T-cell (primary cell): ENCODE results near the gene CNOT4. TPM values are rescaled to one million over a fixed set of nuclear protein-coding genes. Genes with fewer than 3 reads are reported as not detected.
"Not testable (repeated sequence)": the region's sequence is repeated elsewhere in the genome, so short reads cannot be mapped to it uniquely, and the experiment has no call there.

ENCODE experiments used
- ATAC-seq, 4 experiments: fragments of 200-7000 bp in 3 of 4; fragments of 150-1000 bp in 1 of 4; cut with Tn5 transposase; replicated peaks in 1 of 4; 1 replicate in 3 of 4; 2 replicates in 1 of 4; pipeline ENCODE4 v1.10.0; 2021; ENCODE audit warnings: moderate library complexity in 3 of 4, mild to moderate bottlenecking in 2 of 4, moderate number of reproducible peaks in 1 of 4
- CTCF ChIA-PET, 2 donors: fragments of 300-600 bp; sonication (Branson Sonifier 250); formaldehyde crosslinking; loops; one replicate each; lab custom pipeline; 2022; ENCODE audit warnings: antibody characterized with exemption in 2 of 2; lab: Charles Lee
- POLR2A ChIA-PET, 2 donors: fragments of 300-600 bp; sonication (Branson Sonifier 250); formaldehyde crosslinking; loops; one replicate each; lab custom pipeline; 2022; ENCODE audit warnings: antibody characterized with exemption in 2 of 2; lab: Charles Lee
- DNase-seq, 35 experiments: peaks; one replicate each; pipeline versions ENCODE4 v3.0.0 to v3.0.0-alpha.2; 2013 to 2023
- H3K27ac ChIP-seq: one replicate; pipeline ENCODE4 v1.5.1; 2013; ENCODE audit warnings: low read length
- H3K27me3 ChIP-seq, 2 experiments: replicated peaks in 1 of 2; 1 replicate in 1 of 2; 2 replicates in 1 of 2; pipeline versions ENCODE4 v1.6.1 to v1.7.0; 2013; ENCODE audit warnings: low read length in 1 of 2, mixed read lengths in 1 of 2; ENCODE audit not compliant: control insufficient read depth in 2 of 2, insufficient read depth in 2 of 2; ENCODE audit errors: extremely low read depth in 1 of 2
- H3K36me3 ChIP-seq, 2 donors: 1 replicate in 1 of 2; 2 replicates in 1 of 2; pipeline versions ENCODE4 v1.6.1 to v1.7.0; 2013; ENCODE audit warnings: low read length in 1 of 2; ENCODE audit not compliant: control insufficient read depth in 2 of 2, insufficient read depth in 1 of 2; ENCODE audit errors: extremely low read depth in 1 of 2
- H3K4me1 ChIP-seq, 2 experiments: 1 replicate in 1 of 2; 2 replicates in 1 of 2; pipeline versions ENCODE4 v1.6.1 to v1.7.0; 2013; ENCODE audit warnings: low read length in 2 of 2, mixed read lengths in 1 of 2; ENCODE audit not compliant: insufficient read depth in 2 of 2, control insufficient read depth in 1 of 2; ENCODE audit errors: extremely low read depth in 1 of 2
- H3K4me3 ChIP-seq, 2 donors: 1 replicate in 1 of 2; 2 replicates in 1 of 2; pipeline versions ENCODE4 v1.5.1 to v1.7.0; 2013; ENCODE audit warnings: mild to moderate bottlenecking in 2 of 2, low read length in 1 of 2, moderate library complexity in 1 of 2; ENCODE audit not compliant: control insufficient read depth in 1 of 2; ENCODE audit errors: extremely low read depth in 1 of 2
- H3K9me3 ChIP-seq: 2 replicates; pipeline ENCODE4 v1.7.0; 2013
- H3K27ac Mint-ChIP-seq, 2 donors: one replicate each; pipeline ENCODE4 v1.8.0; 2020 to 2021; ENCODE audit warnings: mild to moderate bottlenecking in 2 of 2, mixed read lengths in 2 of 2
- H3K27me3 Mint-ChIP-seq, 2 donors: one replicate each; pipeline ENCODE4 v1.8.0; 2021 to 2022; ENCODE audit warnings: mixed read lengths in 2 of 2
- H3K36me3 Mint-ChIP-seq: one replicate; pipeline ENCODE4 v1.8.0; 2021; ENCODE audit warnings: mixed read lengths
- H3K4me1 Mint-ChIP-seq, 3 donors: one replicate each; pipeline ENCODE4 v1.8.0; 2020 to 2022; ENCODE audit warnings: mixed read lengths in 3 of 3, mild to moderate bottlenecking in 1 of 3
- H3K4me3 Mint-ChIP-seq, 3 donors: one replicate each; pipeline ENCODE4 v1.8.0; 2020 to 2022; ENCODE audit warnings: mild to moderate bottlenecking in 3 of 3, mixed read lengths in 3 of 3, moderate library complexity in 3 of 3
- H3K9me3 Mint-ChIP-seq, 3 donors: one replicate each; pipeline ENCODE4 v1.8.0; 2020 to 2022; ENCODE audit warnings: mixed read lengths in 3 of 3
- WGBS: methylation state at CpG from one replicate; pipeline ENCODE4 v1.1.5; 2013; ENCODE audit warnings: missing lambda C conversion rate; ENCODE audit not compliant: insufficient coverage; 5-methylcytosine and 5-hydroxymethylcytosine counted together
- total RNA-seq, 35 experiments: library from RNA in 6 of 35; stranded (reverse) in 6 of 35; fragments of 120-200 nt in 1 of 35; gene quantifications; one replicate each; pipeline versions ENCODE4 v1.2.1 to v1.2.4 and lab custom pipeline; 2013 to 2026

CNOT4 gene
- total RNA-seq, 5 donors from 2014 or later (not counting 1 experiment from before 2014, with no cell fraction given), result 29.4 to 36.8 (median 33.7) TPM

GRCh38 chr7:135361788-135362187, 148.1 kb downstream of the CNOT4 start:
- no peak overlapping the region for H3K4me3 ChIP-seq
- no peaks in the 10 kb centered on the region for H3K4me1 Mint-ChIP-seq
- WGBS, result no CpG with 5 or more reads among the region's 5 CpGs
- no peaks in the 10 kb centered on the region for H3K27me3 ChIP-seq
- ATAC-seq, result no peak
- no peaks in the 10 kb centered on the region for H3K27me3 Mint-ChIP-seq
- no peaks in the 10 kb centered on the region for H3K9me3 ChIP-seq
- DNase-seq, result no peak
- H3K36me3 Mint-ChIP-seq, result peaks cover 36% of the 10 kb centered on the region
- ChIA-PET POLR2A (no interaction called here), CTCF (no interaction called here)
- peaks cover 3 to 18% of the 10 kb centered on the region in 2 donors for H3K36me3 ChIP-seq
- no peak overlapping the region for H3K27ac Mint-ChIP-seq
- H3K9me3 Mint-ChIP-seq, result no peaks in the 10 kb centered on the region
- no peaks in the 10 kb centered on the region for H3K4me1 ChIP-seq
- no peak overlapping the region for H3K4me3 Mint-ChIP-seq
- H3K27ac ChIP-seq, result no peak overlapping the region

- Histone ChIP-seq H3K4me3 (no peak overlapping the region), H3K9me3 (no peaks in the 10 kb centered on the region), H3K27ac (no peak overlapping the region), H3K36me3 (peaks cover 3 to 18% of the 10 kb centered on the region in 2 donors), H3K4me1 (no peaks in the 10 kb centered on the region), H3K27me3 (no peaks in the 10 kb centered on the region)
- H3K4me3 Mint-ChIP-seq, result no peak overlapping the region
- H3K9me3 Mint-ChIP-seq, result no peaks in the 10 kb centered on the region
- no peaks in the 10 kb centered on the region for H3K27me3 Mint-ChIP-seq
- no peak for ATAC-seq
- ChIA-PET CTCF (interaction anchor here in 1 of 2 donors (0.5 kb wide), 1 partner anchor 177 kb away, joined by 6 read pairs; no protein-coding TSS in a partner anchor), POLR2A (no interaction called here)
- no peak overlapping the region for H3K27ac Mint-ChIP-seq
- peaks cover 36% of the 10 kb centered on the region for H3K36me3 Mint-ChIP-seq
- no peaks in the 10 kb centered on the region for H3K4me1 Mint-ChIP-seq
- no peak for DNase-seq
- WGBS, result 31% methylated on average over 1 of the region's 5 CpGs
Measured at GRCh38 chr7:135359615-135360014, 150.3 kb downstream of the CNOT4 start.

- Histone ChIP-seq H3K27me3 (no peaks in the 10 kb centered on the region), H3K27ac (no peak overlapping the region), H3K4me1 (no peaks in the 10 kb centered on the region), H3K9me3 (no peaks in the 10 kb centered on the region), H3K36me3 (no peaks in the 10 kb centered on the region), H3K4me3 (no peak overlapping the region)
- no peak overlapping the region for H3K4me3 Mint-ChIP-seq
- CTCF ChIA-PET, result no interaction called here
- H3K36me3 Mint-ChIP-seq, result peaks cover under 1% of the 10 kb centered on the region
- H3K27me3 Mint-ChIP-seq, result no peaks in the 10 kb centered on the region
- H3K9me3 Mint-ChIP-seq, result no peaks in the 10 kb centered on the region
- H3K27ac Mint-ChIP-seq, result no peak overlapping the region
- WGBS, result 20% methylated on average over 1 of the region's 4 CpGs
- H3K4me1 Mint-ChIP-seq, result no peaks in the 10 kb centered on the region
- no peak for DNase-seq
- ATAC-seq, result no peak
- POLR2A ChIA-PET, result no interaction called here
Measured at GRCh38 chr7:135355377-135356048, 154.4 kb downstream of the CNOT4 start.

GRCh38 chr7:135353832-135354231, 156.1 kb downstream of the CNOT4 start:
- DNase-seq (no peak), ATAC-seq (no peak)
- 87% methylated on average over 2 of the region's 3 CpGs for WGBS
- no peak overlapping the region for H3K4me3 Mint-ChIP-seq
- H3K4me1 Mint-ChIP-seq, result no peaks in the 10 kb centered on the region
- H3K36me3 Mint-ChIP-seq, result peaks cover 4% of the 10 kb centered on the region
- H3K4me1 ChIP-seq, result no peaks in the 10 kb centered on the region
- H3K27ac Mint-ChIP-seq, result no peak overlapping the region
- ChIA-PET POLR2A (no interaction called here), CTCF (no interaction called here)
- no peaks in the 10 kb centered on the region for H3K27me3 ChIP-seq
- H3K4me3 ChIP-seq, result no peak overlapping the region
- no peaks in the 10 kb centered on the region for H3K27me3 Mint-ChIP-seq
- no peaks in the 10 kb centered on the region for H3K9me3 Mint-ChIP-seq
- no peaks in the 10 kb centered on the region for H3K9me3 ChIP-seq
- H3K36me3 ChIP-seq, result no peaks in the 10 kb centered on the region
- no peak overlapping the region for H3K27ac ChIP-seq

GRCh38 chr7:135352285-135352684, 157.6 kb downstream of the CNOT4 start:
- H3K36me3 Mint-ChIP-seq, result peaks cover 4% of the 10 kb centered on the region
- H3K4me3 Mint-ChIP-seq, result no peak overlapping the region
- H3K4me1 ChIP-seq, result no peaks in the 10 kb centered on the region
- no peaks in the 10 kb centered on the region for H3K27me3 Mint-ChIP-seq
- DNase-seq (no peak), ATAC-seq (no peak)
- POLR2A ChIA-PET, result no interaction called here
- H3K4me1 Mint-ChIP-seq, result no peaks in the 10 kb centered on the region
- no peak overlapping the region for H3K4me3 ChIP-seq
- H3K27me3 ChIP-seq, result no peaks in the 10 kb centered on the region
- H3K9me3 Mint-ChIP-seq, result no peaks in the 10 kb centered on the region
- H3K27ac Mint-ChIP-seq, result no peak overlapping the region
- CTCF ChIA-PET, result interaction anchor here in 1 of 2 donors (0.9 kb wide), 1 partner anchor 13 kb away, joined by 3 read pairs; no protein-coding TSS in a partner anchor
- 84% methylated on average over 5 of the region's 5 CpGs for WGBS
- no peaks in the 10 kb centered on the region for H3K36me3 ChIP-seq
- H3K9me3 ChIP-seq, result no peaks in the 10 kb centered on the region
- no peak overlapping the region for H3K27ac ChIP-seq

- POLR2A ChIA-PET, DNase-seq, H3K27ac ChIP-seq, H3K4me3 ChIP-seq, H3K27me3 Mint-ChIP-seq, H3K4me3 Mint-ChIP-seq, CTCF ChIA-PET, H3K9me3 ChIP-seq, H3K36me3 ChIP-seq, H3K4me1 Mint-ChIP-seq, H3K27me3 ChIP-seq, H3K4me1 ChIP-seq, ATAC-seq, H3K36me3 Mint-ChIP-seq, H3K9me3 Mint-ChIP-seq, H3K27ac Mint-ChIP-seq: not testable (repeated sequence)
- 98% methylated on average over 4 of the region's 9 CpGs for WGBS
Measured at GRCh38 chr7:135351070-135351469, 158.8 kb downstream of the CNOT4 start.
